HG03045 (cell line): ENCODE results near the gene PPIE.

Experiments used
- ATAC-seq: cut with Tn5 transposase; IDR thresholded peaks from one replicate; pipeline ENCODE4 v1.9.1; 2021; ENCODE audit warnings: mild to moderate bottlenecking, moderate library complexity; ENCODE audit not compliant: unreplicated experiment

PPIE gene

GRCh38 chr1:39720094-39720999 is 18.3 kb upstream of the PPIE start:
- no peak for ATAC-seq

GRCh38 chr1:39721664-39722063 is 17.0 kb upstream of the PPIE start:
- no peak for ATAC-seq

DNA sequence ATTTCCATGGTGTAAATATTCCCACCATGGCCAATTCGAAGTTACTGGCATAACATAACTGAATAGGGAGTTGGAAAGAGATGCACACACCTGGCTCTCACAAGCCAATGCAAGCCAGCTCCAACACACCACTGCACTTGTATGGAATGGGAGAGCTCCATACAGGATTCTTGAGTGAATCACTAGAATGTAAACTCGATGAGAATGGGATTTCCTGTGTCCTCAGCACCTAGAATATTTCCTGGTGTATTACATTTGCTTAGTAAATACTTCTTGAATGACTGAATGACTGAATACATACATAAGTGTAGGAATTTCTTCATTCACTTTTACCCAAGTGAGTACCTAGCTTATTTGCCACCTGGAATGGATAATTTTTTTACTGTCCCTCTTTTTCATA is 16.2 kb upstream of the PPIE start:
- ATAC-seq, result no peak

- no peak for ATAC-seq
These were observed 12.1 kb upstream of the PPIE start for GRCh38 chr1:39726600-39726999.

DNA sequence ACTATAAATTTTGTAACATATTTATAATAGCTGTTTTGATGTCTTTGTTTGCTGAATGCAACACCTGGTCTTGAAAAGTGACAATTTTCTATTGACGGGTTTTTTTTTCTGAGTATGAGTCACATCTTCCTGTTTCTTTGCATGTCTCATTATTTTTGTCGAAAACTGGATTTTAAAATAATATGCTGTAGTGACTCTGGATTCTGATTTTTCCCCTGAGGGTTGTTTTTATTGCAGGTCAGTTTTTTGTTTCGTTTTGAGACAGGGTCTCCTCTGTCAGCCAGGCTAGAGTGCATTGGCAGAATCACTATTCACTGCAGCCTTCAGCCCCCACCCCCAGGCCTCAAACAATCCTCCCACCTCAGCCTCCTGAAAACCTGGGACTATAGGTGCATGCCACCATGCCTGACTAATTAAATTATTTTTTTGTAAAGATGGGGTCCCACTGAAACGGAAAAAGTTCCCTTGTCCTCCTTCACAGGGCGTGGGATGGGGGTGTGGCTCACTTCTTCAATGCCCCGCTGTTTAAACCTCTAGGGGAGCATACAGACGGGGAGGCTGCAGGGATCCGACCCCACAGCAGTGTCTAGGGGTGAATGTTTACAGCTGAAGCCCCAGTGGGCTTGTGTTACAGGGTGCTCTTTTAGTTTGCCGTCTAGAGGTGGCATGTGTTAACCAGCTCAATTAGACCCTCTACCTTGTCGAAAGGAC is 11.3 kb upstream of the PPIE start:
- no peak for ATAC-seq

DNA sequence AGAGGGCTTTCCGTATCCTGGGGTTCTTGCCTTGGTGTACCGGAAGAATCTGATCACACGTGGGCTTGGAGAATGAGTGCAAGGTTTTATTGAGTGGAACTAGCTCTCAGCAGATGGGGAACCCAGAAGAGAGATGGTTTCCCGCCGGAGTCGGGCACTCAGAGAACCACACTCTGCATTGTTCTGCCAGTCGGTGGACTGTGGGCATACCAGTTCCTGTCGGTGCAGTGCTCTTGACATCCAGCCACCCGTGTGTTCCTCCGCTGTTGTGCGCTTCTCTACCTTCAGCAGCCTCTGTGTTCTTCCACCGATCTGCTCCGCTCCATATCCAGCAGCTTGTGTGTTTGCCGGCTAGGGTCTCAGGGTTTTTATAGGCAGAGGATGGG is 10.8 kb upstream of the PPIE start:
- no peak for ATAC-seq

GRCh38 chr1:39729030-39729429 is 9.7 kb upstream of the PPIE start:
- ATAC-seq, result no peak

DNA sequence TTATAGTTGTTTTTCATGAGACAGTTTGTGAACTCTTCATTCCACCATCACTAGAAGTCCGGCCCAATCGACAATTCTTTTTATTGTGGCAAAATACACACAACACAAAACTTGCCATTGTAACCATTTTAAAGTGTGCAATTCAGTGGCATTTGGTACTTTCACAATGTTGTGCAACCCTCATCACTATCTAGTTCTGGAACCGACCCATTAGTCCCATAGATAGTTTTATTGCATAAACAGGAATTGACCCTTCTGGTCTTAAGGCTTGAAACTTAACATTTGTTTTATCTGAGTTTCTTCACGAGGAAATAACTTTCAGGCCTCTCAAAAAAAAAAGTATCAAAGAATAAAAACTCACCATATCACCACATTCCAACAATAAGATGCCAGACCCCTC is 8.8 kb upstream of the PPIE start:
- ATAC-seq, result no peak

GRCh38 chr1:39732730-39733129 is 6.0 kb upstream of the PPIE start:
- no peak for ATAC-seq

DNA sequence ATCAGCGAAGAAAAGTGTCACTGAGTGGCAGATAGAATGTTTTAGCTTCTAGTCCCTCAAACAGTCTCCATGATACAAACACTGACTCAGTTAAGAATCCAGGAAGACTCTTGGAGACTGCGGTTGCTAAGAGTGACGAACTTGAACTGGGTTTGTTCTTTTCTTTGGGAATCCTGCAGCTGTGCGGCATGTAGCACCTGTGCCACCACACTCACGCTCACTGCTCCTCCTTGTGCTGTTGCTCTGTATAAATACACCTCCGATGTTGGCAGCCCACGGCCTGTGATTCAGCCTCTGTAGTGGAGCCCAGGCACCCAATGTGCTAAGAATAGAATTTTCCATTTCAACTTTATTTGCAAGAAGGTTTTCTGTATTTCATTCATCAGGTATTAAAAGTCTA is 5.5 kb upstream of the PPIE start:
- ATAC-seq, result no peak

- ATAC-seq, result no peak
These were observed 3.0 kb upstream of the PPIE start for GRCh38 chr1:39735731-39736130.

GRCh38 chr1:39737546-39738169 is 1.0 kb upstream of the PPIE start:
- no peak for ATAC-seq

DNA sequence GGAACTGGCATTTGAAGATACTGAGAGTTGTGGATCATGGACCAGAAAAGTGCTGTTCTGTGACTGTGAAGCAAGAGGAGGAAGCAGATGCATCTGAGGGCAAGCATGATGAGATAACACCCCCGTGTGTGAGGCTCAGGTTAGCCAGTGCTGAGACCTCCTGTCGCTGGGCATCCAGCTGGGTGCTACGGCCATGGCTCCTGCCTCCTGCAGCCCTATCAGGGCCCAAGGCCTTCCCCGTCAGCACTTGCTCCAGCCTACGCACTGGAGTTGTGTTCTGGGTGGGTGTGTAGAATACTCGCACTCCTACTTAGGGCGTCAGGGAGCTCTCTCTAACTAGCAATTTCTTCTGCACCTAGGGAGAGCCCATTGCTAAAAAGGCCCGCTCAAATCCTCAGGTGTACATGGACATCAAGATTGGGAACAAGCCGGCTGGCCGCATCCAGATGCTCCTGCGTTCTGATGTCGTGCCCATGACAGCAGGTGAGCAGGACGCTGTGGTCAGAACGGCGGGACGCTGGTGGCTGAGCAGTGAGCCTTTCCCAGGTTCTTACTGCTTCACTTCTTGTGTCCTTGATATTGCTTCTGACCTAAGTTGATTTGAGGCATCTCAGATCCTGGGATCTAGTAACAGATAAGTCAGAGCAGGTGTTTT is 6.5 kb downstream of the PPIE start:
- ATAC-seq, result no peak

DNA sequence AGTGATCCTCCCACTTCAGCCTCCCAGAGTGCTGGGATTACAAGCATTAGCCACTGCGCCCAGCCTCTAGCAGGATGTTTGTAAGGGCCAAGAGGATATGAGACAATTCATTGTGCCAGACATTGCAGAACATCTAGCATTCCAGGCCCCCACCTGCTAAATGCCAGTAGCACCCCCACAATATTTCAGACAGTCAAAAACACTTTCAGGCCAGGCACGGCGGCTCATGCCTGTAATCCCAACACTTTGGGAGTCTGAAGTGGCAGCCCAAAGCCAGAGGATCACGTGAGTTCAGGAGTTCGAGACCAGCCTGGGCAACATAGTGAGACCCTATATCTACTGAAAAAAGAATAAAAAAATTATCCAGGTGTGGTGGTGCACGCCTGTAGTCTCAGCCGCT is 12.9 kb downstream of the PPIE start:
- ATAC-seq, result no peak

GRCh38 chr1:39752703-39753102 is 14.0 kb downstream of the PPIE start:
- ATAC-seq, result no peak

GRCh38 chr1:39753132-39754025 is 14.7 kb downstream of the PPIE start:
- ATAC-seq, result no peak

- ATAC-seq, result no peak
These were observed 15.4 kb downstream of the PPIE start for GRCh38 chr1:39754026-39754570.

GRCh38 chr1:39754906-39755504 is 16.3 kb downstream of the PPIE start:
- no peak for ATAC-seq

- ATAC-seq, result no peak
These were observed 17.4 kb downstream of the PPIE start for GRCh38 chr1:39755965-39756659.
